Measurements from ENCODE around the gene AFF3.

GRCh38 chr2:99753505-99753904 is 388.9 kb downstream of the AFF3 start:
- no peak for TF ChIP-seq YY1 (IDR thresholded peaks at IDR 0.05)
- TF ChIP-seq CTCF (IDR thresholded peaks at IDR 0.05; ENCODE audit: low read depth, low read length, missing input control): no peak
- TF ChIP-seq RAD21 (IDR thresholded peaks at IDR 0.05): no peak
- no peak for TF ChIP-seq GABPA (IDR thresholded peaks at IDR 0.05 in 1 of 2, conservative IDR thresholded peaks at IDR 0.05 in 1 of 2)
- TF ChIP-seq, protein P1, sequence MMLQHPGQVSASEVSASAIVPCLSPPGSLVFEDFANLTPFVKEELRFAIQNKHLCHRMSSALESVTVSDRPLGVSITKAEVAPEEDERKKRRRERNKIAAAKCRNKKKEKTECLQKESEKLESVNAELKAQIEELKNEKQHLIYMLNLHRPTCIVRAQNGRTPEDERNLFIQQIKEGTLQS (IDR thresholded peaks at IDR 0.05): no peak
- TF ChIP-seq, protein P2, sequence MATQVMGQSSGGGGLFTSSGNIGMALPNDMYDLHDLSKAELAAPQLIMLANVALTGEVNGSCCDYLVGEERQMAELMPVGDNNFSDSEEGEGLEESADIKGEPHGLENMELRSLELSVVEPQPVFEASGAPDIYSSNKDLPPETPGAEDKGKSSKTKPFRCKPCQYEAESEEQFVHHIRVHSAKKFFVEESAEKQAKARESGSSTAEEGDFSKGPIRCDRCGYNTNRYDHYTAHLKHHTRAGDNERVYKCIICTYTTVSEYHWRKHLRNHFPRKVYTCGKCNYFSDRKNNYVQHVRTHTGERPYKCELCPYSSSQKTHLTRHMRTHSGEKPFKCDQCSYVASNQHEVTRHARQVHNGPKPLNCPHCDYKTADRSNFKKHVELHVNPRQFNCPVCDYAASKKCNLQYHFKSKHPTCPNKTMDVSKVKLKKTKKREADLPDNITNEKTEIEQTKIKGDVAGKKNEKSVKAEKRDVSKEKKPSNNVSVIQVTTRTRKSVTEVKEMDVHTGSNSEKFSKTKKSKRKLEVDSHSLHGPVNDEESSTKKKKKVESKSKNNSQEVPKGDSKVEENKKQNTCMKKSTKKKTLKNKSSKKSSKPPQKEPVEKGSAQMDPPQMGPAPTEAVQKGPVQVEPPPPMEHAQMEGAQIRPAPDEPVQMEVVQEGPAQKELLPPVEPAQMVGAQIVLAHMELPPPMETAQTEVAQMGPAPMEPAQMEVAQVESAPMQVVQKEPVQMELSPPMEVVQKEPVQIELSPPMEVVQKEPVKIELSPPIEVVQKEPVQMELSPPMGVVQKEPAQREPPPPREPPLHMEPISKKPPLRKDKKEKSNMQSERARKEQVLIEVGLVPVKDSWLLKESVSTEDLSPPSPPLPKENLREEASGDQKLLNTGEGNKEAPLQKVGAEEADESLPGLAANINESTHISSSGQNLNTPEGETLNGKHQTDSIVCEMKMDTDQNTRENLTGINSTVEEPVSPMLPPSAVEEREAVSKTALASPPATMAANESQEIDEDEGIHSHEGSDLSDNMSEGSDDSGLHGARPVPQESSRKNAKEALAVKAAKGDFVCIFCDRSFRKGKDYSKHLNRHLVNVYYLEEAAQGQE (IDR thresholded peaks at IDR 0.05): no peak

Measured in liver (tissue), 3 donors.